HepG2 (cell line): ENCODE data around the gene TMEM107. TPM values are rescaled to one million over a fixed set of nuclear protein-coding genes. Genes with fewer than 3 reads are reported as not detected.

ENCODE experiments used
- FOSL2 ChIP-seq: sonication (generic); formaldehyde crosslinking; IDR thresholded peaks from 2 replicates; pipeline ENCODE4 v1.4.0; 2020; ENCODE audit warnings: missing genetic modification reagents
- NRL ChIP-seq: sonication (generic); formaldehyde crosslinking; IDR thresholded peaks from 2 replicates; pipeline ENCODE4 v1.5.0; 2020; ENCODE audit warnings: missing genetic modification reagents, mild to moderate bottlenecking, moderate library complexity, borderline replicate concordance
- YY1 ChIP-seq: IDR thresholded peaks from 2 replicates; pipeline ENCODE4 v1.6.1; 2011; ENCODE audit warnings: low read length, low read depth, moderate library complexity, mild to moderate bottlenecking; ENCODE audit not compliant: insufficient read depth, insufficient replicate concordance
- ZNF251 ChIP-seq: sonication (generic); formaldehyde crosslinking; IDR thresholded peaks from 2 replicates; pipeline ENCODE4 v1.9.0; 2021; ENCODE audit warnings: mild to moderate bottlenecking, missing genetic modification reagents
- ZNF274 ChIP-seq: sonication (generic); formaldehyde crosslinking; IDR thresholded peaks from 2 replicates; pipeline ENCODE4 v1.5.1; 2020; ENCODE audit warnings: mild to moderate bottlenecking, missing genetic modification reagents
- polyA plus RNA-seq, 8 experiments: library from polyadenylated mRNA; depleted of rRNA in 3 of 8; stranded (reverse) in 7 of 8; unstranded in 1 of 8; fragments of >200 nt; fragmentation: Illumina TruSeq in 4 of 8; extraction: Trizol in 4 of 8; gene quantifications; 2 replicates each; pipeline versions ENCODE4 v1.2.1 to v1.2.3, GENCODE V29; 2011 to 2016; ENCODE audit warnings: low read depth in 4 of 8, missing spikeins in 1 of 8, mixed read lengths in 1 of 8; ENCODE audit not compliant: insufficient read depth in 1 of 8
- total RNA-seq, 5 experiments: library from RNA; depleted of rRNA; stranded (reverse); fragments of >200 nt; fragmentation: Illumina TruSeq; extraction: Trizol; gene quantifications; 2 replicates each; pipeline ENCODE4 v1.2.3, GENCODE V29; 2016; ENCODE audit warnings: low read depth in 1 of 5
- TF ChIP-seq, protein P1 (sequence below): fragments of 450-650 bp; IDR thresholded peaks from 2 replicates; pipeline ENCODE4 v1.6.1; 2017; ENCODE audit warnings: mild to moderate bottlenecking
- TF ChIP-seq, protein P2 (sequence below): sonication (generic); formaldehyde crosslinking; conservative IDR thresholded peaks from 2 replicates; pipeline ENCODE4 v1.8.0; 2022; ENCODE audit warnings: missing genetic modification reagents
- TF ChIP-seq, protein P3 (sequence below): sonication (generic); formaldehyde crosslinking; IDR thresholded peaks from 2 replicates; pipeline ENCODE4 v1.9.0; 2021; ENCODE audit warnings: missing genetic modification reagents, borderline replicate concordance
- TF ChIP-seq, protein P4 (sequence below): sonication (generic); formaldehyde crosslinking; IDR thresholded peaks from 2 replicates; pipeline ENCODE4 v1.4.0; 2020; ENCODE audit warnings: mild to moderate bottlenecking, missing genetic modification reagents
- TF ChIP-seq, protein P5 (sequence below): sonication (generic); formaldehyde crosslinking; IDR thresholded peaks from 2 replicates; pipeline ENCODE4 v1.4.0; 2020; ENCODE audit warnings: missing genetic modification reagents, mild to moderate bottlenecking, borderline replicate concordance
- TF ChIP-seq, protein P6 (sequence below): sonication (generic); formaldehyde crosslinking; IDR thresholded peaks from 2 replicates; pipeline ENCODE4 v1.8.0; 2022; ENCODE audit warnings: low read depth, missing genetic modification reagents

Gene TMEM107
- total and polyA plus RNA-seq, 2 of the 13 experiments (the other 11 are each of a cell fraction or from before 2014, with no cell fraction given) = 7.2 to 15.3 TPM

DNA sequence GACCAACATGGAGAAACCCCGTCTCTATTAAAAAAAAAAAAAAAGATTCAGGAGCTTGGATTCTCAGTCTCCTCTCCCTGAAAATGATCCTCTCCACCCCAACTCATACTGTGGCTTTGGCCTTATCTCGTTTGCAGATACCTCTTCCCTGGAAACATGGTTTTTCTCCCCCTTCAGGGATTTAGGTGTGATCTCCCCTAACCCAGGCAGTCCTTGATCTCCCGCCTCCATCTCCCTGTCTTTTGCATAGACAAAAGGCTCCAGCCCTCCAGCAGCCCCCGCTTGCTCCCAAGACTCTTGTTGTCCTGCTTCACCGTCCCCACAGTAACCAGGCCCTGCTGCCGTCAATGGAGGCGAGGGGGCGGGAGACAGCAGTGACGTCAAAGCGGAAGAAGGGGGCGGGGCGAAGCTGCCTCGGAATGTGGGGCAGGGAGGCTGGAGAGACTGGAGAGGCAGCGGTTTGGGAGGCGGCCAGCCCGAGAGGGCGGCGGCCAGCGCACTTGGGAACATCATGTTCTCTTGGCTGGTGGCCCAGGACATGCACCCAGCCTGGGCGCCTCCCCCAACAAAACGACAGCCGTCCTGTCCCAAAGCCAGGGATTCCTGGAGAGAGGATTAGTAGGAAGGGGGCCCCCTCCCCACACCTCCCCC, 22.1 kb downstream of the TMEM107 start (continued):
- TF ChIP-seq, protein P1, sequence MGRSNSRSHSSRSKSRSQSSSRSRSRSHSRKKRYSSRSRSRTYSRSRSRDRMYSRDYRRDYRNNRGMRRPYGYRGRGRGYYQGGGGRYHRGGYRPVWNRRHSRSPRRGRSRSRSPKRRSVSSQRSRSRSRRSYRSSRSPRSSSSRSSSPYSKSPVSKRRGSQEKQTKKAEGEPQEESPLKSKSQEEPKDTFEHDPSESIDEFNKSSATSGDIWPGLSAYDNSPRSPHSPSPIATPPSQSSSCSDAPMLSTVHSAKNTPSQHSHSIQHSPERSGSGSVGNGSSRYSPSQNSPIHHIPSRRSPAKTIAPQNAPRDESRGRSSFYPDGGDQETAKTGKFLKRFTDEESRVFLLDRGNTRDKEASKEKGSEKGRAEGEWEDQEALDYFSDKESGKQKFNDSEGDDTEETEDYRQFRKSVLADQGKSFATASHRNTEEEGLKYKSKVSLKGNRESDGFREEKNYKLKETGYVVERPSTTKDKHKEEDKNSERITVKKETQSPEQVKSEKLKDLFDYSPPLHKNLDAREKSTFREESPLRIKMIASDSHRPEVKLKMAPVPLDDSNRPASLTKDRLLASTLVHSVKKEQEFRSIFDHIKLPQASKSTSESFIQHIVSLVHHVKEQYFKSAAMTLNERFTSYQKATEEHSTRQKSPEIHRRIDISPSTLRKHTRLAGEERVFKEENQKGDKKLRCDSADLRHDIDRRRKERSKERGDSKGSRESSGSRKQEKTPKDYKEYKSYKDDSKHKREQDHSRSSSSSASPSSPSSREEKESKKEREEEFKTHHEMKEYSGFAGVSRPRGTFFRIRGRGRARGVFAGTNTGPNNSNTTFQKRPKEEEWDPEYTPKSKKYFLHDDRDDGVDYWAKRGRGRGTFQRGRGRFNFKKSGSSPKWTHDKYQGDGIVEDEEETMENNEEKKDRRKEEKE = no peak
- TF ChIP-seq, protein P2, sequence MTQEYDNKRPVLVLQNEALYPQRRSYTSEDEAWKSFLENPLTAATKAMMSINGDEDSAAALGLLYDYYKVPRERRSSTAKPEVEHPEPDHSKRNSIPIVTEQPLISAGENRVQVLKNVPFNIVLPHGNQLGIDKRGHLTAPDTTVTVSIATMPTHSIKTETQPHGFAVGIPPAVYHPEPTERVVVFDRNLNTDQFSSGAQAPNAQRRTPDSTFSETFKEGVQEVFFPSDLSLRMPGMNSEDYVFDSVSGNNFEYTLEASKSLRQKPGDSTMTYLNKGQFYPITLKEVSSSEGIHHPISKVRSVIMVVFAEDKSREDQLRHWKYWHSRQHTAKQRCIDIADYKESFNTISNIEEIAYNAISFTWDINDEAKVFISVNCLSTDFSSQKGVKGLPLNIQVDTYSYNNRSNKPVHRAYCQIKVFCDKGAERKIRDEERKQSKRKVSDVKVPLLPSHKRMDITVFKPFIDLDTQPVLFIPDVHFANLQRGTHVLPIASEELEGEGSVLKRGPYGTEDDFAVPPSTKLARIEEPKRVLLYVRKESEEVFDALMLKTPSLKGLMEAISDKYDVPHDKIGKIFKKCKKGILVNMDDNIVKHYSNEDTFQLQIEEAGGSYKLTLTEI = no peak
- no peak for TF ChIP-seq NRL (CRISPR knock-in tag)
- TF ChIP-seq ZNF274 = peak; percentile 55; the same call in 1 of the 2 replicates
- 0 out of 2 replicates have a peak, but pooled peaks have one; percentile 32 for TF ChIP-seq FOSL2 (CRISPR knock-in tag)
- TF ChIP-seq YY1 = peak; percentile 66
- TF ChIP-seq, protein P3, sequence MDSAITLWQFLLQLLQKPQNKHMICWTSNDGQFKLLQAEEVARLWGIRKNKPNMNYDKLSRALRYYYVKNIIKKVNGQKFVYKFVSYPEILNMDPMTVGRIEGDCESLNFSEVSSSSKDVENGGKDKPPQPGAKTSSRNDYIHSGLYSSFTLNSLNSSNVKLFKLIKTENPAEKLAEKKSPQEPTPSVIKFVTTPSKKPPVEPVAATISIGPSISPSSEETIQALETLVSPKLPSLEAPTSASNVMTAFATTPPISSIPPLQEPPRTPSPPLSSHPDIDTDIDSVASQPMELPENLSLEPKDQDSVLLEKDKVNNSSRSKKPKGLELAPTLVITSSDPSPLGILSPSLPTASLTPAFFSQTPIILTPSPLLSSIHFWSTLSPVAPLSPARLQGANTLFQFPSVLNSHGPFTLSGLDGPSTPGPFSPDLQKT = no peak
- TF ChIP-seq, protein P4, sequence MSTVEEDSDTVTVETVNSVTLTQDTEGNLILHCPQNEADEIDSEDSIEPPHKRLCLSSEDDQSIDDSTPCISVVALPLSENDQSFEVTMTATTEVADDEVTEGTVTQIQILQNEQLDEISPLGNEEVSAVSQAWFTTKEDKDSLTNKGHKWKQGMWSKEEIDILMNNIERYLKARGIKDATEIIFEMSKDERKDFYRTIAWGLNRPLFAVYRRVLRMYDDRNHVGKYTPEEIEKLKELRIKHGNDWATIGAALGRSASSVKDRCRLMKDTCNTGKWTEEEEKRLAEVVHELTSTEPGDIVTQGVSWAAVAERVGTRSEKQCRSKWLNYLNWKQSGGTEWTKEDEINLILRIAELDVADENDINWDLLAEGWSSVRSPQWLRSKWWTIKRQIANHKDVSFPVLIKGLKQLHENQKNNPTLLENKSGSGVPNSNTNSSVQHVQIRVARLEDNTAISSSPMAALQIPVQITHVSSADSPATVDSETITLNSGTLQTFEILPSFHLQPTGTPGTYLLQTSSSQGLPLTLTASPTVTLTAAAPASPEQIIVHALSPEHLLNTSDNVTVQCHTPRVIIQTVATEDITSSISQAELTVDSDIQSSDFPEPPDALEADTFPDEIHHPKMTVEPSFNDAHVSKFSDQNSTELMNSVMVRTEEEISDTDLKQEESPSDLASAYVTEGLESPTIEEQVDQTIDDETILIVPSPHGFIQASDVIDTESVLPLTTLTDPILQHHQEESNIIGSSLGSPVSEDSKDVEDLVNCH (CRISPR knock-in tag) = no peak
- TF ChIP-seq, protein P5, sequence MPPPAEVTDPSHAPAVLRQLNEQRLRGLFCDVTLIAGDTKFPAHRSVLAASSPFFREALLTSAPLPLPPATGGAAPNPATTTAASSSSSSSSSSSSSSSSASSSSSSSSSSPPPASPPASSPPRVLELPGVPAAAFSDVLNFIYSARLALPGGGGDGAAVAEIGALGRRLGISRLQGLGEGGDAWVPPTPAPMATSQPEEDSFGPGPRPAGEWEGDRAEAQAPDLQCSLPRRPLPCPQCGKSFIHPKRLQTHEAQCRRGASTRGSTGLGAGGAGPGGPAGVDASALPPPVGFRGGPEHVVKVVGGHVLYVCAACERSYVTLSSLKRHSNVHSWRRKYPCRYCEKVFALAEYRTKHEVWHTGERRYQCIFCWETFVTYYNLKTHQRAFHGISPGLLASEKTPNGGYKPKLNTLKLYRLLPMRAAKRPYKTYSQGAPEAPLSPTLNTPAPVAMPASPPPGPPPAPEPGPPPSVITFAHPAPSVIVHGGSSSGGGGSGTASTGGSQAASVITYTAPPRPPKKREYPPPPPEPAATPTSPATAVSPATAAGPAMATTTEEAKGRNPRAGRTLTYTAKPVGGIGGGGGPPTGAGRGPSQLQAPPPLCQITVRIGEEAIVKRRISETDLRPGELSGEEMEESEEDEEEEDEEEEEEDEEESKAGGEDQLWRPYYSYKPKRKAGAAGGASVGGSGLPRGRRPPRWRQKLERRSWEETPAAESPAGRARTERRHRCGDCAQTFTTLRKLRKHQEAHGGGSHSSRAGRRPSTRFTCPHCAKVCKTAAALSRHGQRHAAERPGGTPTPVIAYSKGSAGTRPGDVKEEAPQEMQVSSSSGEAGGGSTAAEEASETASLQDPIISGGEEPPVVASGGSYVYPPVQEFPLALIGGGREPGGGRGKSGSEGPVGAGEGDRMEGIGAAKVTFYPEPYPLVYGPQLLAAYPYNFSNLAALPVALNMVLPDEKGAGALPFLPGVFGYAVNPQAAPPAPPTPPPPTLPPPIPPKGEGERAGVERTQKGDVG (CRISPR knock-in tag) = no peak
- TF ChIP-seq ZNF251 (CRISPR knock-in tag) = no peak
- TF ChIP-seq, protein P6, sequence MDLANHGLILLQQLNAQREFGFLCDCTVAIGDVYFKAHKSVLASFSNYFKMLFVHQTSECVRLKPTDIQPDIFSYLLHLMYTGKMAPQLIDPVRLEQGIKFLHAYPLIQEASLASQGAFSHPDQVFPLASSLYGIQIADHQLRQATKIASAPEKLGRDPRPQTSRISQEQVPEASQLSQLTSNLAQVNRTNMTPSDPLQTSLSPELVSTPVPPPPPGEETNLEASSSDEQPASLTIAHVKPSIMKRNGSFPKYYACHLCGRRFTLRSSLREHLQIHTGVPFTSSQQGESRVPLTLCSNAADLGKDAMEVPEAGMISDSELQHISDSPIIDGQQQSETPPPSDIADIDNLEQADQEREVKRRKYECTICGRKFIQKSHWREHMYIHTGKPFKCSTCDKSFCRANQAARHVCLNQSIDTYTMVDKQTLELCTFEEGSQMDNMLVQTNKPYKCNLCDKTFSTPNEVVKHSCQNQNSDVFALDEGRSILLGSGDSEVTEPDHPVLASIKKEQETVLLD (CRISPR knock-in tag) = no peak
